NOMO-1 treated with dmso at 0.1 percent for 144 hours (cell line): Measurements from ENCODE around the gene KCNK2.

Experiments
- DNase-seq: peaks from one replicate; lab custom pipeline; 2025; ENCODE audit not compliant: unreplicated experiment; lab: John Stamatoyannopoulos, UW

Gene KCNK2, protein sequence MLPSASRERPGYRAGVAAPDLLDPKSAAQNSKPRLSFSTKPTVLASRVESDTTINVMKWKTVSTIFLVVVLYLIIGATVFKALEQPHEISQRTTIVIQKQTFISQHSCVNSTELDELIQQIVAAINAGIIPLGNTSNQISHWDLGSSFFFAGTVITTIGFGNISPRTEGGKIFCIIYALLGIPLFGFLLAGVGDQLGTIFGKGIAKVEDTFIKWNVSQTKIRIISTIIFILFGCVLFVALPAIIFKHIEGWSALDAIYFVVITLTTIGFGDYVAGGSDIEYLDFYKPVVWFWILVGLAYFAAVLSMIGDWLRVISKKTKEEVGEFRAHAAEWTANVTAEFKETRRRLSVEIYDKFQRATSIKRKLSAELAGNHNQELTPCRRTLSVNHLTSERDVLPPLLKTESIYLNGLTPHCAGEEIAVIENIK

DNA sequence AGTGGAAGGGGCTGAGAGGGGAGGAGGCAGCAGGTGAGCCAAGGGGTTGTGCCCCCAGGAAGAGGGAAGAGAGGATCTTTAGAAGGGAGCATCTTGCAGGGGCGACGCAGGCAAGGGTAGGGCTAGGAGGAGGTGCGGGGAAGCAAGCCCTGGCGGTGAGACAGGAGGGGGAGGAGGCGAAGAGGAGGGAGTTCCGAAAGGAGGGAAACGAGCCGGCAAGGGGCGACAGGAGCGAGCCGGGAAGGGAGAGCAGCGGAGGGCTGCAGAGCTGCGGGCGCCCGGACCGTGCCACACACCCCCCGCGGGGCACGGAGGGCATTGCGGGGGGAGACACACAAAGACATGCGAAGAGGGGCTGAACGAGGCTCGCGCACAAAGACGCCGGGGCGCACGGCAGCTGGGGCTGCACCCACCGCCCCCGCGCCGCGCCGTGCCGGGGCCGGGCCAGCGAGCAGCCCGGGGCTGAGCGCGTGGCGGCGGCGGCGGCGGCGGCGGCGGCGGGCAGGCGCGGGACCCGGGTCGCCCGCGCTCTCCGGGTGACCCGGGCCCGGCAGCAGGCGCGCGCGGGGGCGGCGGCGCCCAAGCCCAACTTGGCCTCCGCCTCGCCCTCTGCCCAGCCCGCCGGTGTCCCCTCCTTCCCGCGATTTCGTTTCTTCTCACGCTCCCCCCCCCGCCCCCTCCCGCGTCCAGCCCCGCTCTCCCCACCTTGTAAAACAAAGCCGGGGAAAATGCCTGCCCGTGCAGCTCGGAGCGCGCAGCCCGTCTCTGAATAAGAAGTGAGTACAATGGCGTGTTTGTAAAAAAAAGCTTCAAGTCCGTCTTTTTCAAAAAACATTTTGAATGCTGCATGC, at the start of gene KCNK2:
Gene KCNK2 (plus strand): TSS at position 206 of the 851 bp plus-strand sequence. CDS start 649 bp downstream, outside the sequence.
- no peak for DNase-seq

DNA sequence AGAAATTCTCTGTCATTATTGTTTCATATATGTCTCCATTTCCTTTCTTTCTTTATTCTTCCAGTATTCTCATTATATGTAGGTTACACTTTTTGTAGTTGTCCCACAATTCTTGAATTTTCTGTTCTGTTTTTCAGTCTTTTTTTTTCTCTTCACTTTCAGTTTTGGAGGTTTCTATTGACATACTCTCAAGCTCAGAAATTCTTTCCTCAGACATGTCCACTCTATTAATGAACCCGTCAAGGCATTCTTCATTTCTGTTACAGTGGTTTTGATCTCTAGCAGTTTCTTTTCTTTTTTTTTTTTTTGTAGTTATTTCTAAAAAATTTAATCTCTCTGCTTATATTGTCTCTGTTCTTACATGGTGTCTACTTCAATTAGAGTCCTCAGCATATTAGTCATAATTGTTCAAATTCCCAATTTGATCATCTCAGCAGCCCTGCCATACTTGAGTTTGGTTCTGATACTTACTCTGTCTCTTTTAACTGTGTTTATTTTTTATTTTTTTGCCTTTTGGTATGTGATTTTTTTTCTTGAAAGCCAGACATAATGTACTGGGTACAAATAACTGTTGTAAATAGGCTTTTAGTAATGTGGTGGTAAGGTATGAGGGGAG, 49.5 kb upstream of the KCNK2 start:
- DNase-seq, result no peak

DNA sequence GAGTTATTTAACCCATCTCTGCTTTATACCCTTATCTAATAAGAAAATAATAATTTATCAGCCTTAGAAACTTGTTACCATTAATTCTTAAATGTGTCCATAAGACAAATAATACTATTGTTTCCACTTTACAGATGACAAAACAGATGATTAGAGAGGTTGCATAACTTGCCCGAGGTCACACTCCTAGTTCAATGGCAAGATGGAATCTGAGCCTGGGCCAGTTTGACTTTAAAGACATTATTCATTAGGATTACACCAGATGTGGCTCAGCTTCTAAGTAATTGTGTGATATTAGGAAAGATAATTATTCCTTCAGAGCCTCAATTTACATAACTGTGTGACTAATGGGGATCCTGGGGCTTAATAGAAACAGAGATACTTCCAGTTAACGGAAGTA, 42.3 kb upstream of the KCNK2 start:
- no peak for DNase-seq

DNA sequence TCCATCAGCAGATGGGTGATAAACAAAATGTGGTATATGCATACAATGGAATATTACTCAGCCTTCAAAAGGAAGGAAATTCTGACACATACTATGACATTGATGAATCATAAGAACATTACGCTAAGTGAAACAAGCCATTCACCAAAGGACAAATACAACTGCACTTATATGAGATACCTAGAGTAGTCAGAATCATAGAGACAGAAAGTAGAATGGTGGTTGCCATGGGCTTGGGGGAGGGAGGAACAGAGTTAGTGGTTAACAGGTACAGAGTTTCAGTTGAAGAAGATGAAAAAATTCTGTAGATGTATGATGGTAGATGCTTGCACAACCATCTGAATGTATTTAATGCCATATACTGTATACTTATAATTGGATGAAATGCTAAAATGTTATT, 39.1 kb upstream of the KCNK2 start:
- DNase-seq, result no peak

DNA sequence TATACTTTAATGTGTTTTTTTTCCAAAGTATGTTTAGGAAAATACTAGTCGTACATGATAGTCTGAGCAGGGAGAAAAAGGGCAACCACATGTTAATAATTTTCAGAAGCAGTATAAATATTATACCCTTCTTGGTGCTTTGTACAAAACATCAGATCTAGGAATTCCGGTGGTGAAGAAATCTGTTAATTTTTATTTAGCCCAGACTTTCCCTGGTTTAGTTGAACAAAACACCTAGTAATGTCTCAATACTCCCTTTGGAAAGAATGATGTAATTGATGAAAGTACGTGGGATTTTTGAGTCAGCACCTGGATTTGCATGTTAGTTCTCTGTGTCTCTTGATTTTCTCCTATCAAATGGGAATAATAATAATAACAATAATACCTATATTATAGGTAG, 38.4 kb upstream of the KCNK2 start:
- no peak for DNase-seq

DNA sequence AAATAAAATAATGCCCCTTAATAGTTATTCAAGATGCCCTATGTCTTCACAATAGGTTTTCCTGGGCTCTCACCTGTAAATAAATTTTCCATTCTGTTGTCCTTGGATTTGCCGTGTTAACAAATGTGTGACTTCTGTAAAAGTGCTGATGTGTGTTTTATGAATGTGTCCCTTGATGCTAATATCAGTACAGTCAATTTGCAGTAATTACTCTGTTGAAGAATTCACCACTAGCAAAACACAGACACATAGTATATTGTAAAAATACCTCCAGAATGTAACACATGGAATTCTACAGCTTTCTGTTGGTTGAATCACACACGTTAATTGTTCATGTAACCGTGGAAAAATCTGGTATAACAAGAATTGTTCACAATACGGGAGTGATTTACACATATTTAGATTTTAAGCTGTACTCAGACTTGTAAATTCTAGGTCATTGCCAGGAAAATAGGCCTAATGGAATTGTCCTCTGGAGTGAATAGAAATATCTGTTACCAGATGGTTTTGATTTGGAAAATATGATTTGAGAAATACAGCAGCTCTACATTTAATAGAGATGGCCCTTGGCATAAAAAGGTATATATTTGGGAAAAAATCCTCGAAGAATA, 36.7 kb upstream of the KCNK2 start:
- no peak for DNase-seq

DNA sequence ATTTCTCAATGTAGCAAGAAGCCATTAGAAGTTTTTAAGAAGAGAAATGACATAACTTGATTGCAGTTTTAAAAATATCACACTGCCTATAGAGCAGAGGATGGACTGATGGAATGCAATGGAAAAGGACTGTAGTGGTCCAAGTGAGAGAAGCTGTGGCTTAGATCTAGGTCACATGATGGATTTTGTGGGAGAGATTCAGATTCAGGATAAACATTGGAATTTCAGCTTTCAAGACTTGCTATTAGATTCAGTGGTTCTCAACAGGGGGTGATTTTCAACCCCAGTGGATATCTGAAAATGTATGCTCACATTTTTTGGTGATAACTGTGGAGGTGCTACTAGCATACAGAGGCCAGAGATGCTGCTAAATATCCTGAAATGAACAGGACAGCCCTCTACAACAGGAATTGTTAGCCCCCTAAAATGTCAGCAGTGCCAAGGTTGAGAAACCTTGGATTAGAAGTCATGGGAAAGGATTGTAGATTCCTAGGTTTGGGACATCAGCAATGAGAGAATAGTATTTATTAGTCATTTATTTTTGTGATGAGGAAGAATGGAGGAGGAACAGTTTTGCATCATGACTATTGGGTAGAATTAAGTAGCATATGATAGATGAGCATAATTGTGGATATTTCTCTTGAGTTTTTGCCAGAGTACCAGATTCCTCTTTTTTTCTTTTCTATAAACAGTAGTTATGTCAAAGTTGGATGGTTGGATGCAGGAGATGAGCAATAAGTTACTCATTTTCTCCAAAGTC, 30.1 kb upstream of the KCNK2 start:
- DNase-seq, result no peak

DNA sequence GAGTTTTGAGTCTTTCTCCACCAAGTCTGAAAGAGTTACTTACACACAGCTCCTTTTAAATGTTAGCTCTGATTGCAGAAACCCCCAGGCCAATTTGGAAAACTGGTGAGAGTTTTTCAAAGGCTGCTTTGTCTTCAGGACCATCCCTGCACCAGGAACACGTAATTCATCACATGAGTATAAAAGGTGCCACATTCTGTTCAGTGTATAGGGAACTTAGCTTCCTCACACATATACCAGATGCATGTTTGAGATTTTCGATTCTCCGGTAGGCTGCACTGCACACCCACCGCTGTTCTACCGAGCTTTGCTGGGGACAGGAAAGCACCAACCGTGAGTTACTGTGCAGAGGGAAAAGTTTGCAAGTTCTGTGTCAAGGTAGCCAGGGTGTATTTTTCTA, 28.3 kb upstream of the KCNK2 start:
- DNase-seq, result no peak

DNA sequence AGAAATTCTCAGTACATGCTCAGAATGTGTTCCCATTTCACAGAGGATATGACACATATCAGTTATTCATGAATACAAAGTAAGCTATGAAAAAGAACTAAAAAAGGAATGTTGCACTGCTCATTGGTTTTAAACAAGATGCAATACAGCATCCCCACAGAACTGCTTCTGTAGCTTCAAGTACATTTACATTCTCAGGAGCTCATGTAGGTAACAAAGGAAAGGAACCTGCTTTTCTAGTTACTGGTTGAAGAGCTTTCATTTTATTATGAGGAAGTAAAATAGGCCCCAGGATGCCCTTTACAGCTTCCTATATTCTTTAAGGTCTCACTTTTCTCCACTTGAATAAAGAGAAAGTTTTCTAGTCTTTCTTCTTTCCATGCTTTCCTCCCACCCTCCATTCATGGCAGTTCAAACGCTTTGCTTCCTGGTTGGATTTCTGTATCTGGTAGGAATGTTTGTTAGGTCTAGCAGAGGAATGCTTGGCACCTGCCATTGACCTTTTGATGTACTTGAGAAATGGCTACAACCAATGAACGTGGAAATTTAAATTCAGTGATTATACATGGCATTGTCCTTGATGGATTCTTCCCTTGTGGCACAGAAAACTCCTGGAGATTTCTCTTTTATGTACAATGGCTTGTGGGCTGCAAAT, 27.1 kb upstream of the KCNK2 start:
- no peak for DNase-seq

DNA sequence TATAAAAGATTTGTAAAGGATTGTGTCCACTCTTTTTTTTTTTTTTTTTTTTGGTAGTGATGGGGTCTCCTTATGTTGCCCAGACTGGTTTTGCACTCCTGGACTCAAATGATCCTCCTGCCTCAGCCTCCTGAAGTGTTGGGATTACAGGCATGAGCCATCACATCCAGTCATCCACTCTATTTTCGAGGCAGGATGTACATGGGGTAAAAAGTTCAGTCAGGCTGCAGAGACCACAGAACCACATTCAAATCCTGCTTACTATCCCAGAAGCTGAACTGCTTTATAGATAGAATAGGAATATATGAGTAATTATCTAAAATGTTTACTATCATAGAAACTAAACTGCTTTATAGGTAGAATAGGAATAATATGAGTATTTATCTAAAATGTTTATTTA, 26.0 kb upstream of the KCNK2 start:
- DNase-seq, result no peak

DNA sequence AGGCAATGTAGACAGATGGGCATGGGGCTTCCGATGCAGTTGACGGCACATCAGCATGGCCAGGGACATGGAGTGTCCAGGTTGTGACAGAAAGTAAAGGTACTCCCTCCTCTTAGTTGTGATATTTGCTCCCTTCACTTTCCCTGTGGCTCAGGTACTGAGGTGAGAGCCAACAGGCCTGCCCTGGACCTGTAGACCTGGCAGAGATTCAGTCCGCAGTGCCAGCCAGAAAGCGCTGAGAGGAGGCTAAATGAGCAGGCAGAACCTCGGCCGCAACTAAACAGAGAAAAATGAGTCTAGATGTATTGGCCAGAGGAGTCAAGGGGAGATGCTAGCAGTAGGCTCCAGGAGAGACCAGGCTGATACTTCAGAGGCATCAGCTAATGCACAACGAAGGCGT, 22.6 kb upstream of the KCNK2 start:
- no peak for DNase-seq

DNA sequence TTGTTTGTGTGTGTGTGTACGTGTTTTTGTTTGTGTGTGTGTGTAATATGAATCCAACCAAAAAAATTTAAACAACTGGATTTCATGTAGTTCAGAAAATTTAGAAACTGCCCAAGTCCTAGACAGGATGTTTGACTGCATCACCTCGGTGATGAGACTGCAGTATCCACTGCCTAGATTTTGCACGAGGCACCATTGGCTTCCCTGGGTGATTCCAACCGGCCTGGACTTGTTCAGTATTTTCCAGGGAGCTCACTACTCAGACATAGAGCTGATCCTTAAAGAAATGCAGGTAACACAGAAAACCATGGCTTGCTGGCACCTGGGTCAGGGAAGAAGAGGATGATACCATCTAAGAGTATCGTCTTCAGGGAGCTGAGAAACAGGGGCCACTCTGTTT, 18.2 kb upstream of the KCNK2 start:
- no peak for DNase-seq

DNA sequence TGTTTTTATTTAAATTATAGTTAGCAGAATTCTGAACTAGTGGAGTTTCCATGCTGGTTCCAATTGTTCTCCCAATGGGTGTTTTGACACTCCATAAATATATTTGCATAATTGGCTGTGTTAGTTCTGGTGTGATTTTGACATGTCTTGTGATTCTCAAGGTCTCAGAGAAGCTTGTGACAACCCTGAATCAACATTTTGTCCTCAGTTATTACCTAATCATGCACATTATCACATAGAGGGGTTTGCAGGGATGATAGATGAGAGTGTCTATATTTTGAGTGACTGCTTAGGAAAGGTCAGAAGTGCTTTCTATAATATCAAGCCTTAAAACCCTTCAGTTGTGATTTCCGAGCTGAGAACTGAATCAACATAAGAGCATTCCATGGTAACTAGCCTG, 11.5 kb upstream of the KCNK2 start:
- no peak for DNase-seq

DNA sequence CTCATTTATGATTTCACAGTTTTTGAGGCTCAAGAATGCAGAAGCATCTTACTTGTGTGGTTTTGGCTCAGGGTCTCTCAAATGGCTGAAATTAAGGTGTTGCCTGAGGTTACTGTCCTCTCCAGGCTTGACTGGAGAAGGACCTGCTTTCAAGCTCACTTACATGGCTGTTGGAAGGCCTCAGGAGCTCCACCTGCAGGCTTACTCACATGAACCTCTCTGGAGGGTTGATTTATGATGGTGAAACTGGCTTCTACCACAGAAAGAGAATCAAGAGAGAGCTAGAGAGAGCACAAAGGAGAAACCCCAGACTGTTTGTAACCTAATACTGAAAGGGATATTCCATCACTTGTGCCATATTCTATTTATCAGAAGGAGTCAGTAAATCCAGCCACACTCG, 6.2 kb upstream of the KCNK2 start:
- DNase-seq, result no peak

DNA sequence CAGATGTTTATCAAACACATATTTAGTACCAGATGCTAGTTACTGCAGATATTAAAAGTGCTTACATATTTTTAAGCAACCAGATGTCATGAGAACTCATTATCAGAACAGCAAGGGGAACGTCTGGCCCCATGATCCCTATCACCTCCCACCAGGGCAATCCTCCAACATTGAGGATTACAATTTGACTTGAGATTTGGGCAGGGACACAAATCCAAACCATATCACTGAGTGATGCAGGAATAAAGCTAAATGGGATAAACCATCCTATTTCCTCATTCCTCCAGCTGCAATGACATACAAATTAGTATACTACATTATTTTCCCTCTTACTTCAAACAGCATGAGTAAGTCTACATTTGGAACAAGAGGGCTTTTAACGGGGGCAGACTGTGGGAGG, 3.1 kb upstream of the KCNK2 start:
- no peak for DNase-seq

DNA sequence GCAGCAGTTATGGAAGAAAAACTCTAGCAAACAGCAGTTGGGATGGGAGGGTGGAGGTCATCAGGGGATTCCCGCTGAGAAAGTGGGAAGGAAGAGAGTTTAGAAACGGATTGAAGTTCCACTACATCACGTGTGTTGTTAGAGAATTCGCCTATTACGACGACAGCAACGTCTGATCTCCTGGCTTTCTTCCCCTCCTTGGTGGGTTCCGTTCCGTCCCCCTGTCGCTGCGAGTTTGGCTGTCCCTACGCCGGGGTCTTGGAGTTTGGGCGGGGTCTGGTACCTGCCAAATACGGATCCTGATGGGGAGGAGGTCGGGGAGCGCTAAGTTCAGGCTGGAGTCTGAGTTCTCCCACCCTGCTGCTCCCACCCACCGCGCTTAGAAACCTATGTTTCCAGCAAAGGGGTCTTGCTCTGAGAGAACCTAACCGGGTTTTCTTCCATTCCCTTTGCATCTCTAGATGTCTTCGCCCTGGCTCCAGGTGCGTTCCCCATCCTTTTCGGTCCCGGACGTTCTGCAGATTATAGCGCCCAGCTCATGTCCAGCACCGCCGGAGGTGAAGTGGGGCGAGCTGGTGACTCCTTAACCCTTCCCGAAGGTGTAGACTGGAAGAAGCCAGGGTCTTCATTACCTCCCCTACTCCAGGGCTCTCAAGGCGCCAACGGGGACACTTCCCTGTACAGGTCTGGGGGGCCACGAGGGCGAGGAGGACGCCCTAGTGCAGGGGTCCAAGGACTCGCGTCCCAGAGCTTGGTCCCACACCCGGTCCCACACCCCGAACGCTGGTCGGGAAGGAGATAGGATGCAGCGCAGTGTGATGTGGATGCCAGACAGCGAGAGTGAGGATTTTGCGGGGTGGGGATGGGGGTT, 641 bp upstream of the KCNK2 start:
- DNase-seq, result no peak

DNA sequence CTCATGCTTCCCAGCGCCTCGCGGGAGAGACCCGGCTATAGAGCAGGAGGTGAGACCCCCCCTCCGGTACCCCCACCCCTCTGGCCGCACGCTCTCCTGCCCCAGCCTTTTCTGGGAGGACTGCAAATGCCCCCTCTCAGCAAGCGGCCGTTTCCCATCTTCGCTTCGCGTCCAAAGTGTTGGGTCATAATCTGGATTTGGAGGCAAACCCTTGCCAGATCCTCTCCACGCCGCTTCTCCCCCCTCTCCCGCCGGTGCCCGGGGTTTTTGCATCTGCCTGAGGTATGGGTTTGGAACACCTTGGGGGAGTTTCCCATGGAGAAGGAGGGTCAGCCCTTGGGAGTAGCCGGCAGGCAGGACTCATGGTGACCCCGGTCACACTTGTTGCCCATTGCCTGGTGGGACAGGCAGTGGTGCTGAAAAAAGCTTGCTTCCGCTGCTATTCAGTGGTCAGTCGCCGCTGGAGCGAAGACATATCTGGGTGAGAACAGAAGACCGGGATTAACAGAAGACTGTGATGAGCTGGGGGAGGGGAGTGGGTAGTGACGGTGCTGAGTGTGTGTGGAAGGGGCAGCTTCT, 935 bp downstream of the KCNK2 start:
- no peak for DNase-seq

DNA sequence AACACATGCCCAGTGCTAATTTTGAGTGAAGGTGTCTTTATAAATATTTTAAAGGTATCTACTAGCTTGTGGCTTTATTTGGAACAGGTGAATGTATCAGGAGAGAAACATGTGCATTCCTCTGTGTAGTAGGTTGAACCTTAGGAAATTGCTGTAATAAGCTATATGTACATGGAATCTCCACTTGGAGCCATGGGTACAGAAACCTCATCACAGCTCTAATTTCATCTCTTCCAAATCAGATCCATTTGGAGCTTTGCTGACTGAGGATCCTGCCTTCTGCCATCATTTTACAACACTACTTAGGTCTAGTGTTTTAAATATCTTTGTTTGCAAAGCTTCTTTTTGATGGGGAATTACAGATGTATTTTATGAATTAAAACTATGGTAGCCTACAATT, 2.1 kb downstream of the KCNK2 start:
- DNase-seq, result no peak

DNA sequence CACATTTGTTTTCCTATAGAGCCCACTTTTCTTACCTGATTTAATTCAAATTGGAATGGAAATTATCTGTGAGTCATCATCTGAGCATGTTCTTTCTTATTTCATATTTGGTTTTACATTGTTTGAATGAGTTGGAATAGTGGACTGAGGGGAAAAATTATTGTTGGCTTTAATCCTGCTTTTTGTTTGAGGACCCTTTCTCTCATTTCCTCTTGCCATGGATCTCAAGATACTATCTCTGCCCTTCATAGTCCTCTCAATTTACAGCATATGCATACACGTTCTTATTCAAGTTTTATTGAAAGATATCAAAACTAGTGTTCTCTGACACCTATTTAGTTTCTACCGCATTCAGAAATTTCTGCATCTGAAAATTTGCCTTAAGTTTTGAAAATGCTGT, 5.1 kb downstream of the KCNK2 start:
- no peak for DNase-seq
